Gastrocnemius medialis (tissue), 4 donors: ENCODE data around the gene PRSS21. TPM values are rescaled to one million over a fixed set of nuclear protein-coding genes. Genes with fewer than 3 reads are reported as not detected.

ENCODE experiments used
- ATAC-seq, 2 donors: fragments of 150-250 bp; one replicate each; pipeline ENCODE4 v1.9.1; 2016
- DNase-seq, 2 donors: peaks; one replicate each; pipeline ENCODE4 v3.0.0-alpha.2; 2019
- H3K27ac ChIP-seq, 4 donors: fragments of 200-600 bp; sonication (generic); 1 replicate in 1 of 4; 2 replicates in 3 of 4; pipeline ENCODE4 v1.5.1; 2016 to 2018; ENCODE audit warnings: mild to moderate bottlenecking in 2 of 4, moderate library complexity in 1 of 4
- H3K27me3 ChIP-seq, 3 donors: fragments of 200-600 bp; sonication (generic) in 2 of 3; 1 replicate in 1 of 3; 2 replicates in 2 of 3; pipeline versions ENCODE4 v1.5.1 to v1.6.0; 2016 to 2019; ENCODE audit warnings: mild to moderate bottlenecking in 1 of 3, moderate library complexity in 1 of 3
- H3K36me3 ChIP-seq, 2 donors: fragments of 200-600 bp; sonication (generic) in 1 of 2; one replicate each; pipeline ENCODE4 v1.5.1; 2017 to 2018
- H3K4me1 ChIP-seq, 2 donors: fragments of 200-600 bp; sonication (generic) in 1 of 2; one replicate each; pipeline ENCODE4 v1.5.1; 2016 to 2017; ENCODE audit warnings: mild to moderate bottlenecking in 2 of 2
- H3K4me3 ChIP-seq, 4 donors: fragments of 200-600 bp; sonication (generic) in 3 of 4; 1 replicate in 1 of 4; 2 replicates in 3 of 4; pipeline ENCODE4 v1.5.1; 2016 to 2019; ENCODE audit warnings: mild to moderate bottlenecking in 2 of 4
- H3K9me3 ChIP-seq, 3 donors: fragments of 200-600 bp; sonication (generic) in 2 of 3; 1 replicate in 1 of 3; 2 replicates in 2 of 3; pipeline ENCODE4 v1.5.1; 2016 to 2019
- POLR2A ChIP-seq, 2 donors: fragments of 450-650 bp; IDR thresholded peaks; one replicate each; pipeline ENCODE4 v1.6.1; 2017; ENCODE audit warnings: antibody characterized with exemption in 2 of 2, mild to moderate bottlenecking in 2 of 2, moderate library complexity in 2 of 2
- in situ Hi-C, 4 donors: fragments of 200-750 bp; cut with MboI; loops; one replicate each; pipeline versions ENCODE4 v1.15.0 to v1.8.0; 2017; ENCODE audit warnings: low sequenced_read_pairs in 4 of 4
- intact Hi-C: fragments of 100-400 bp; cut with DNase I; formaldehyde crosslinking; loops from one replicate; pipeline ENCODE4 v1.15.1; 2023; ENCODE audit warnings: low total_unique reads
- total RNA-seq, 4 donors: library from RNA; depleted of rRNA; stranded (reverse); fragments of >200 nt; gene quantifications; one replicate each; pipeline versions ENCODE4 v1.1.0 to v1.2.3, GENCODE V29; 2016
- TF ChIP-seq, protein P1 (sequence below), 5 experiments: fragments of 450-650 bp in 3 of 5; fragments of 200-600 bp in 2 of 5; sonication (generic) in 2 of 5; IDR thresholded peaks in 4 of 5; conservative IDR thresholded peaks in 1 of 5; 1 replicate in 4 of 5; 2 replicates in 1 of 5; pipeline ENCODE4 v1.5.1; 2016 to 2019; ENCODE audit warnings: antibody characterized with exemption in 5 of 5, mild to moderate bottlenecking in 3 of 5, moderate library complexity in 3 of 5

The PRSS21 gene
- total RNA-seq, 4 donors from 2014 or later = not detected

DNA sequence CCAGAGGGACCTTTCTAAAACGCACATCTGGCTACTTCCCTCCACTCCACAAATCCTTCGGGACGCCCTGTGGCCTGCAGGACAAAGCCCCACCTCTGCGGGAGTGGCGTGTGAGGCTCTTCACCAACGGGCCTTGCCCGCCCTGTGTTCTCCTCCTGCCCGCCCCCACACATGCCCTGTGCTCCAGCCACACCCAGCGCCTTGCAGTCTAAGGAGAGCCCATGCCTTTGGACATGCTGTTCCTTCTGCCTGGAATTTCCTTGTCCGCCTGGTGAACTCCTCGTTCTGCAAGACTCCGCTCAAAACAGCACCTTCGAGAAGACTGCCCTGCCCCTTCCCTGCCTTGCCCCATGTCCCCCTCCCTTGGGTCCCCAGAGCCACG, 47.4 kb upstream of the PRSS21 start:
- in situ Hi-C loops (no loop called here), intact Hi-C loops (no loop called here)
- TF ChIP-seq, protein P1, sequence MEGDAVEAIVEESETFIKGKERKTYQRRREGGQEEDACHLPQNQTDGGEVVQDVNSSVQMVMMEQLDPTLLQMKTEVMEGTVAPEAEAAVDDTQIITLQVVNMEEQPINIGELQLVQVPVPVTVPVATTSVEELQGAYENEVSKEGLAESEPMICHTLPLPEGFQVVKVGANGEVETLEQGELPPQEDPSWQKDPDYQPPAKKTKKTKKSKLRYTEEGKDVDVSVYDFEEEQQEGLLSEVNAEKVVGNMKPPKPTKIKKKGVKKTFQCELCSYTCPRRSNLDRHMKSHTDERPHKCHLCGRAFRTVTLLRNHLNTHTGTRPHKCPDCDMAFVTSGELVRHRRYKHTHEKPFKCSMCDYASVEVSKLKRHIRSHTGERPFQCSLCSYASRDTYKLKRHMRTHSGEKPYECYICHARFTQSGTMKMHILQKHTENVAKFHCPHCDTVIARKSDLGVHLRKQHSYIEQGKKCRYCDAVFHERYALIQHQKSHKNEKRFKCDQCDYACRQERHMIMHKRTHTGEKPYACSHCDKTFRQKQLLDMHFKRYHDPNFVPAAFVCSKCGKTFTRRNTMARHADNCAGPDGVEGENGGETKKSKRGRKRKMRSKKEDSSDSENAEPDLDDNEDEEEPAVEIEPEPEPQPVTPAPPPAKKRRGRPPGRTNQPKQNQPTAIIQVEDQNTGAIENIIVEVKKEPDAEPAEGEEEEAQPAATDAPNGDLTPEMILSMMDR (IDR thresholded peaks at IDR 0.05 in 4 of 5, conservative IDR thresholded peaks at IDR 0.05 in 1 of 5) = no peak
- TF ChIP-seq POLR2A (IDR thresholded peaks at IDR 0.05) = no peak
- Histone ChIP-seq H3K27ac (peak overlapping the region in 3 of 4 donors; percentile 53 to 62 (median 62)), H3K4me3 (no peak overlapping the region), H3K27me3 (no peaks in the 10 kb centered on the region), H3K9me3 (no peaks in the 10 kb centered on the region), H3K4me1 (peaks cover 12 to 19% of the 10 kb centered on the region in 2 donors), H3K36me3 (peaks cover 15 to 87% of the 10 kb centered on the region in 2 donors)
- DNase-seq = peak in 1 of 2 donors; percentile 53
- no peak for ATAC-seq

DNA sequence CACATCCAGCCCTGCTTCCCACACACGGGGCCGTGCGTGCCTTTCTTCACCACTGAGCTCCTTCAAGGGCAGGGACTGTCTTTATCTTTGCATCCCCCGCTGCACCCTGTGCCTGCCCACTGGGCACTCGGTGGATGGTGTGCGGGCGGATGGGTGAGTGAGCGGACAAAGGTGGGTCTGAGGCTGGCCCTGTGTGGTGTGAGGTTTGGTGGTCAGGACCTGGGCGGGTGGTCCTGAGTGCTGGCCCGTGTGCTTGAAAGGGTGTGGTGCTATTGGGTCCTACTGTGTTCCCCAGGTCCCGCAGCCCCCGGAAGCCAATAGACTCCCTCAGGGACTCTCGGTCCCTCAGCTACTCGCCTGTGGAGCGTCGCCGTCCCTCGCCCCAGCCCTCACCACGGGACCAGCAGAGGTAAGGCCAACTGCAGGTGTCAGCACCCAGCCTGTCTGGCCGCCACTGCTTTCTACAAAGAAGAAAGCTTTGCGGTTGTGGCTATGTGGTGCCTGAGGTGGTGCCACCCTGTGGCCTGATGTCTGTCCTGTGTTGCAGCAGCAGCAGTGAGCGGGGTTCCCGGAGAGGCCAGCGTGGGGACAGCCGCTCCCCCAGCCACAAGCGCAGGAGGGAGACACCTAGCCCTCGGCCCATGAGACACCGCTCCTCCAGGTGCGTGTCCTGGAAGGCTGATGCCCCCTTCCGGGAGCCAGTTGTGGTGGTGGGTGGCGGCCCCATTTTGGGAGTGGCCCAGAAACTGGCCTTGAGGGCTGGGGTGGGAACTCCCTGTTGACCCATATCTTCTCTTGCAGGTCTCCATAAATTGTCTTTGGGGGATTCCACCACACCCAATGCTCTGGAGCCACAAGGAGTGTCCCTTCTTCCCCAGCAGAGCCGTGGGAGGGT, 46.7 kb upstream of the PRSS21 start:
- ATAC-seq = no peak
- H3K27me3 ChIP-seq = no peaks in the 10 kb centered on the region
- intact Hi-C loops = no loop called here
- peak overlapping the region in 3 of 4 donors; percentile 42 to 62 (median 53) for H3K27ac ChIP-seq
- in situ Hi-C loops = no loop called here
- H3K9me3 ChIP-seq = no peaks in the 10 kb centered on the region
- TF ChIP-seq, protein P1 (IDR thresholded peaks at IDR 0.05 in 4 of 5, conservative IDR thresholded peaks at IDR 0.05 in 1 of 5) = no peak
- no peak for TF ChIP-seq POLR2A (IDR thresholded peaks at IDR 0.05)
- no peak for DNase-seq
- no peak overlapping the region for H3K4me3 ChIP-seq
- peaks cover 15 to 21% of the 10 kb centered on the region in 2 donors for H3K4me1 ChIP-seq
- H3K36me3 ChIP-seq = peaks cover 15 to 87% of the 10 kb centered on the region in 2 donors

DNA sequence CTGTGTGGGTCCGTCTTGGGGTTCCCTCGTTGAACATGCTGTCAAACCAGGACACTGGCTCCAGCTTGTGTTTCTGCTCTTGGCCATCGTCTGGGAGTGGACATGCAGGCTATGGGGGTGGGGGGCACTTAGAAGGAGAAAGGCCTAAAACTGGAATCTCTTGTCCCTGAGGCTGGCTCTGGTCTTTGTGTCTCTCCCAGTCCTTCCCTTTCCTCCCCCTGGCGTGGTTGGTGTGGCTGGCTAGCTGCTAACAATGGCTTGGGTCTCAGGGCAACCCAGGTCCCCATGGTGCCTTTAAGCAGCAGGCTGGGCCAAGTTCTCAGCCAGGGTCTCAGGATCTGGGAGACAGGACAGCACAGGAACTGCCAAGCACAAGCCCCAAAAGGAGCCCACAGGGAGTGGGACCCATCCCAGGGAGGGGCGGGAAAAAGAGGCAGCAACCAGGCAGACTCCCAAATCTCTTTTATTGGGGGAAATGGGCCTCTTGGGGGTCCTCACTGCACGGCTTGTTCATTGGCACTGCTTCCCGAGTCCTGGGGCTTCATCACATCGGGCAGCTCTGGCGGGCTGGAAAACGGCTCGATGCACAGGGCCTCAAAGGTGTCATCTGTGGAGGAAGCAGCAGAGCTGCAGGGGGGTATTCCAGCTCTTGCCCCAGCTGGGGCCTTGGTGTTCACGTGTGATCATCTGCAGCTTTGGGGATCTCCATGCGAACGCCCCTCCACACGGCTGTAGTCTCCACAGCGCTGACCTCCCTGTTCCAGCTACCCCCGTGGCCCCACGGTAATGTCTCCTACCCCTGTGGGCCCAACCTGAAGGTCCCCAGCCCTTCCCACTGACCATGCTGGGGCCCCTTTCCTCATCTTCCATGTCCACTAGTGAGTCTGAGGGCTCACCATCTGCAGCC, 45.3 kb upstream of the PRSS21 start:
- intact Hi-C loops (no loop called here), in situ Hi-C loops (no loop called here)
- no peak for ATAC-seq
- Histone ChIP-seq H3K4me3 (no peak overlapping the region), H3K27me3 (no peaks in the 10 kb centered on the region), H3K9me3 (no peaks in the 10 kb centered on the region), H3K27ac (peak overlapping the region in 2 of 4 donors; percentile 53 to 62), H3K4me1 (peaks cover 26 to 33% of the 10 kb centered on the region in 2 donors), H3K36me3 (peaks cover 15 to 73% of the 10 kb centered on the region in 2 donors)
- DNase-seq = no peak
- TF ChIP-seq POLR2A (IDR thresholded peaks at IDR 0.05) = no peak
- TF ChIP-seq, protein P1 (IDR thresholded peaks at IDR 0.05 in 4 of 5, conservative IDR thresholded peaks at IDR 0.05 in 1 of 5) = no peak

DNA sequence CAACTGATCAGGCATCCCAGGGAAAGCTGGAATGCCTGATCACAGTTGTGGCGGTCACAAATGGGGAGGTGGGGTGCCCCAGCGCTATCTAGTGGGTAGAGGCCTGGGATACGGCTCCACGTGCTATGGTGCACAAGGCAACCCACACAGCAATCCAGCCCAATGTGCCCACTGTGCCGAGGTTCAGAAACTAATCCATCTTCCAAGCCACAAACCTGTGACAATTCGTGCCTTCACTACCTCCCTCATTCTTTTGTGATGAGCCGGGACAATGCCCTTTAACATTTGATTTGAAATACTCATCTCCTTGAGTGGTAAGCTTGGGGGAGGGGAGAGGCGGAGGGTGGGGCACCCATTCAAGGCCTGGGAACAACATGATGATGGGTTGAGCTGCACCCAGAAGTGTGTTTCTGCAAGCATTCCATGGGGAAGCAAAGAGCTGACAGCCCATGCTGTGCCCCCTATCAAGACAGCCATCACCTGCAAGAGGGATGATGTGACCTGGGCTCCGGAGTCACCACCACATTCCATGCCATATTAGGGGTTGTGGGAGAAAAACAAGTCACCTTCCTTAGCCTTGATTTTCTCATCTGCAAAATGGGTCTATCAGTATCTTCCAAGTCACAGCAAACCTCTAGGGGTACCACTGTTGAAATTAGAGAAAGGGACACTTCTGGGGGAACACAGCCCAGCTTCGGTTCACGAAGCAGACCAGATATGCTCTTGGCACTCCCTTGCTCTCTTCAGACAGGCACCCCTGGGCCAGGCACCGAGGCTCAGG, 43.7 kb upstream of the PRSS21 start:
- in situ Hi-C loops = no loop called here
- no peak overlapping the region for H3K4me3 ChIP-seq
- intact Hi-C loops = no loop called here
- H3K36me3 ChIP-seq = peaks cover 13 to 57% of the 10 kb centered on the region in 2 donors
- DNase-seq (no peak), ATAC-seq (no peak)
- H3K9me3 ChIP-seq = no peaks in the 10 kb centered on the region
- peak overlapping the region in 2 of 4 donors; percentile 31 to 38 for H3K27ac ChIP-seq
- no peak for TF ChIP-seq POLR2A (IDR thresholded peaks at IDR 0.05)
- TF ChIP-seq, protein P1 (IDR thresholded peaks at IDR 0.05 in 4 of 5, conservative IDR thresholded peaks at IDR 0.05 in 1 of 5) = no peak
- H3K4me1 ChIP-seq = peaks cover 19 to 26% of the 10 kb centered on the region in 2 donors
- H3K27me3 ChIP-seq = no peaks in the 10 kb centered on the region
